Measurements from ENCODE around the gene TBX2.
A peak's percentile ranks its signal among the peaks of the same experiment; 100 is the strongest.

DNA sequence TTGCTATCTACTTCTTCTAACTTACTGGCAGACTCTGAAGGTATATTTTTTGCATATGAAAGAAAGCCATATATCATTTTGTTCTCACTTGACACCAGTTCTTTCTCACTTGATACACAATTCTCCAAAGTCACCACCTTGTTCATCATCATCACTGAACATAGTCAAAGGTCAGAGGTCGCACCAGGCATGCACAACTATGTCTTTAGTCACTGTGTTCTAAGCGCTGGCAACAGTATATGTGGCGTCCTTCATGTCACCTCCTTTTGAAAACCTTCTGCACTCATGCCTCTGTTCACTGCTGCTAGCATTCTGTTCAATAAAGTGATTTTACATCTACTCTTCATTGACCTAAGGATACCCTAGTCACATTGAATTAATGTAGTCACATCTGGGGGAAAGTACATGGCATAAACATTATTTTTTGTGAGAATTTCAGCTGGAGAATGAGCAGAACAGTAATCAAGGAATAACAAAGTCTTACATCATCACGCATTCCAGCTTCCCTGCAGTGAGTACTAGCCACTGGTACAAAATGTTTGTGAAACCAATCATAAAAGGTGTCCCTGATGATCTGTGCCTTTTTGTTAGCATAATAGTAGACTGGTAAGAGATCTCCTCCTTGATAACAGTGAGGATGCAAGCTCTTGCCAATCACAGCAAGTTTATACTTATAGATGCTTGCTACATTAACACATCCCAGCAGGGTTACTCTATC lies 32.1 kb downstream of the TBX2 start:
- no peak for TF ChIP-seq CCNT2 (IDR thresholded peaks at IDR 0.05; ENCODE audit: borderline replicate concordance, extremely low read depth, insufficient read length, low read depth, low read length)
- TF ChIP-seq, protein P1, sequence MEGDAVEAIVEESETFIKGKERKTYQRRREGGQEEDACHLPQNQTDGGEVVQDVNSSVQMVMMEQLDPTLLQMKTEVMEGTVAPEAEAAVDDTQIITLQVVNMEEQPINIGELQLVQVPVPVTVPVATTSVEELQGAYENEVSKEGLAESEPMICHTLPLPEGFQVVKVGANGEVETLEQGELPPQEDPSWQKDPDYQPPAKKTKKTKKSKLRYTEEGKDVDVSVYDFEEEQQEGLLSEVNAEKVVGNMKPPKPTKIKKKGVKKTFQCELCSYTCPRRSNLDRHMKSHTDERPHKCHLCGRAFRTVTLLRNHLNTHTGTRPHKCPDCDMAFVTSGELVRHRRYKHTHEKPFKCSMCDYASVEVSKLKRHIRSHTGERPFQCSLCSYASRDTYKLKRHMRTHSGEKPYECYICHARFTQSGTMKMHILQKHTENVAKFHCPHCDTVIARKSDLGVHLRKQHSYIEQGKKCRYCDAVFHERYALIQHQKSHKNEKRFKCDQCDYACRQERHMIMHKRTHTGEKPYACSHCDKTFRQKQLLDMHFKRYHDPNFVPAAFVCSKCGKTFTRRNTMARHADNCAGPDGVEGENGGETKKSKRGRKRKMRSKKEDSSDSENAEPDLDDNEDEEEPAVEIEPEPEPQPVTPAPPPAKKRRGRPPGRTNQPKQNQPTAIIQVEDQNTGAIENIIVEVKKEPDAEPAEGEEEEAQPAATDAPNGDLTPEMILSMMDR (IDR thresholded peaks at IDR 0.05 in 2 of 3, conservative IDR thresholded peaks at IDR 0.05 in 1 of 3; ENCODE audit: insufficient read depth in 2 of 3, low read depth in 1 of 3, low read length in 3 of 3) = no peak
- TF ChIP-seq, protein P2, sequence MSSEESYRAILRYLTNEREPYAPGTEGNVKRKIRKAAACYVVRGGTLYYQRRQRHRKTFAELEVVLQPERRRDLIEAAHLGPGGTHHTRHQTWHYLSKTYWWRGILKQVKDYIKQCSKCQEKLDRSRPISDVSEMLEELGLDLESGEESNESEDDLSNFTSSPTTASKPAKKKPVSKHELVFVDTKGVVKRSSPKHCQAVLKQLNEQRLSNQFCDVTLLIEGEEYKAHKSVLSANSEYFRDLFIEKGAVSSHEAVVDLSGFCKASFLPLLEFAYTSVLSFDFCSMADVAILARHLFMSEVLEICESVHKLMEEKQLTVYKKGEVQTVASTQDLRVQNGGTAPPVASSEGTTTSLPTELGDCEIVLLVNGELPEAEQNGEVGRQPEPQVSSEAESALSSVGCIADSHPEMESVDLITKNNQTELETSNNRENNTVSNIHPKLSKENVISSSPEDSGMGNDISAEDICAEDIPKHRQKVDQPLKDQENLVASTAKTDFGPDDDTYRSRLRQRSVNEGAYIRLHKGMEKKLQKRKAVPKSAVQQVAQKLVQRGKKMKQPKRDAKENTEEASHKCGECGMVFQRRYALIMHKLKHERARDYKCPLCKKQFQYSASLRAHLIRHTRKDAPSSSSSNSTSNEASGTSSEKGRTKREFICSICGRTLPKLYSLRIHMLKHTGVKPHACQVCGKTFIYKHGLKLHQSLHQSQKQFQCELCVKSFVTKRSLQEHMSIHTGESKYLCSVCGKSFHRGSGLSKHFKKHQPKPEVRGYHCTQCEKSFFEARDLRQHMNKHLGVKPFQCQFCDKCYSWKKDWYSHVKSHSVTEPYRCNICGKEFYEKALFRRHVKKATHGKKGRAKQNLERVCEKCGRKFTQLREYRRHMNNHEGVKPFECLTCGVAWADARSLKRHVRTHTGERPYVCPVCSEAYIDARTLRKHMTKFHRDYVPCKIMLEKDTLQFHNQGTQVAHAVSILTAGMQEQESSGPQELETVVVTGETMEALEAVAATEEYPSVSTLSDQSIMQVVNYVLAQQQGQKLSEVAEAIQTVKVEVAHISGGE (CRISPR knock-in tag; IDR thresholded peaks at IDR 0.05) = peak in 1 of 3 experiments; percentile 86; a peak in 2 of 6 replicates
- TF ChIP-seq, protein P3, sequence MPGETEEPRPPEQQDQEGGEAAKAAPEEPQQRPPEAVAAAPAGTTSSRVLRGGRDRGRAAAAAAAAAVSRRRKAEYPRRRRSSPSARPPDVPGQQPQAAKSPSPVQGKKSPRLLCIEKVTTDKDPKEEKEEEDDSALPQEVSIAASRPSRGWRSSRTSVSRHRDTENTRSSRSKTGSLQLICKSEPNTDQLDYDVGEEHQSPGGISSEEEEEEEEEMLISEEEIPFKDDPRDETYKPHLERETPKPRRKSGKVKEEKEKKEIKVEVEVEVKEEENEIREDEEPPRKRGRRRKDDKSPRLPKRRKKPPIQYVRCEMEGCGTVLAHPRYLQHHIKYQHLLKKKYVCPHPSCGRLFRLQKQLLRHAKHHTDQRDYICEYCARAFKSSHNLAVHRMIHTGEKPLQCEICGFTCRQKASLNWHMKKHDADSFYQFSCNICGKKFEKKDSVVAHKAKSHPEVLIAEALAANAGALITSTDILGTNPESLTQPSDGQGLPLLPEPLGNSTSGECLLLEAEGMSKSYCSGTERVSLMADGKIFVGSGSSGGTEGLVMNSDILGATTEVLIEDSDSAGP (CRISPR knock-in tag; IDR thresholded peaks at IDR 0.05) = no peak
- TF ChIP-seq RAD21 (CRISPR knock-in tag; conservative IDR thresholded peaks at IDR 0.05 in 1 of 2, IDR thresholded peaks at IDR 0.05 in 1 of 2) = no peak
- TF ChIP-seq, protein P4, sequence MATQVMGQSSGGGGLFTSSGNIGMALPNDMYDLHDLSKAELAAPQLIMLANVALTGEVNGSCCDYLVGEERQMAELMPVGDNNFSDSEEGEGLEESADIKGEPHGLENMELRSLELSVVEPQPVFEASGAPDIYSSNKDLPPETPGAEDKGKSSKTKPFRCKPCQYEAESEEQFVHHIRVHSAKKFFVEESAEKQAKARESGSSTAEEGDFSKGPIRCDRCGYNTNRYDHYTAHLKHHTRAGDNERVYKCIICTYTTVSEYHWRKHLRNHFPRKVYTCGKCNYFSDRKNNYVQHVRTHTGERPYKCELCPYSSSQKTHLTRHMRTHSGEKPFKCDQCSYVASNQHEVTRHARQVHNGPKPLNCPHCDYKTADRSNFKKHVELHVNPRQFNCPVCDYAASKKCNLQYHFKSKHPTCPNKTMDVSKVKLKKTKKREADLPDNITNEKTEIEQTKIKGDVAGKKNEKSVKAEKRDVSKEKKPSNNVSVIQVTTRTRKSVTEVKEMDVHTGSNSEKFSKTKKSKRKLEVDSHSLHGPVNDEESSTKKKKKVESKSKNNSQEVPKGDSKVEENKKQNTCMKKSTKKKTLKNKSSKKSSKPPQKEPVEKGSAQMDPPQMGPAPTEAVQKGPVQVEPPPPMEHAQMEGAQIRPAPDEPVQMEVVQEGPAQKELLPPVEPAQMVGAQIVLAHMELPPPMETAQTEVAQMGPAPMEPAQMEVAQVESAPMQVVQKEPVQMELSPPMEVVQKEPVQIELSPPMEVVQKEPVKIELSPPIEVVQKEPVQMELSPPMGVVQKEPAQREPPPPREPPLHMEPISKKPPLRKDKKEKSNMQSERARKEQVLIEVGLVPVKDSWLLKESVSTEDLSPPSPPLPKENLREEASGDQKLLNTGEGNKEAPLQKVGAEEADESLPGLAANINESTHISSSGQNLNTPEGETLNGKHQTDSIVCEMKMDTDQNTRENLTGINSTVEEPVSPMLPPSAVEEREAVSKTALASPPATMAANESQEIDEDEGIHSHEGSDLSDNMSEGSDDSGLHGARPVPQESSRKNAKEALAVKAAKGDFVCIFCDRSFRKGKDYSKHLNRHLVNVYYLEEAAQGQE (IDR thresholded peaks at IDR 0.05; ENCODE audit: borderline replicate concordance) = no peak
- TF ChIP-seq, protein P4 (CRISPR knock-in tag; IDR thresholded peaks at IDR 0.05; ENCODE audit: low read depth) = no peak
- TF ChIP-seq JUN (IDR thresholded peaks at IDR 0.05; ENCODE audit: borderline replicate concordance, low read depth, low read length) = no peak
- TF ChIP-seq JUN (CRISPR knock-in tag; IDR thresholded peaks at IDR 0.05; ENCODE audit: borderline replicate concordance) = no peak
- TF ChIP-seq ESRRA (IDR thresholded peaks at IDR 0.05; ENCODE audit: borderline replicate concordance, low read depth) = no peak
- no peak for TF ChIP-seq CBX8 (IDR thresholded peaks at IDR 0.05; ENCODE audit: borderline replicate concordance, extremely low read depth, low read depth, low read length, poor library complexity, severe bottlenecking)
- no peak for TF ChIP-seq NCOA4 (IDR thresholded peaks at IDR 0.05; ENCODE audit: partially characterized antibody)
- no peak for TF ChIP-seq EZH2 (IDR thresholded peaks at IDR 0.05; ENCODE audit: borderline replicate concordance, low read depth, low read length)
- TF ChIP-seq TEAD1 (CRISPR knock-in tag; IDR thresholded peaks at IDR 0.05) = no peak
